Natural killer cell (primary cell): Measurements from ENCODE around the gene SMAD1. TPM values are rescaled to one million over a fixed set of nuclear protein-coding genes. Genes with fewer than 3 reads are reported as not detected.
"Not testable (repeated sequence)": the region's sequence is repeated elsewhere in the genome, so short reads cannot be mapped to it uniquely, and the experiment has no call there.

Experiments
- ATAC-seq, 3 donors: fragments of 150-1000 bp in 2 of 3; fragments of 200-7000 bp in 1 of 3; cut with Tn5 transposase; 1 replicate in 1 of 3; 2 replicates in 2 of 3; pipeline ENCODE4 v1.10.0; 2021; ENCODE audit warnings: mild to moderate bottlenecking in 2 of 3, moderate library complexity in 2 of 3
- DNase-seq, 2 donors: peaks; one replicate each; pipeline versions ENCODE4 v3.0.0 to v3.0.0-alpha.2; 2013 to 2021; ENCODE audit warnings: mixed read lengths in 1 of 2
- H3K27ac ChIP-seq: one replicate; pipeline ENCODE4 v1.5.1; 2013; ENCODE audit warnings: mild to moderate bottlenecking, low read length
- H3K27me3 ChIP-seq: one replicate; pipeline ENCODE4 v1.6.1; 2013; ENCODE audit warnings: low read length; ENCODE audit not compliant: control insufficient read depth, insufficient read depth
- H3K36me3 ChIP-seq: one replicate; pipeline ENCODE4 v1.6.1; 2013; ENCODE audit warnings: low read length; ENCODE audit not compliant: control insufficient read depth, insufficient read depth
- H3K4me1 ChIP-seq: one replicate; pipeline ENCODE4 v1.6.1; 2013; ENCODE audit warnings: low read length; ENCODE audit not compliant: control insufficient read depth, insufficient read depth
- H3K4me3 ChIP-seq: one replicate; pipeline ENCODE4 v1.5.1; 2013; ENCODE audit warnings: low read length
- H3K9me3 ChIP-seq: one replicate; pipeline ENCODE4 v1.6.1; 2013; ENCODE audit warnings: low read length; ENCODE audit not compliant: control insufficient read depth, insufficient read depth
- H3K27ac Mint-ChIP-seq, 2 donors: one replicate each; pipeline ENCODE4 v1.8.0; 2022; ENCODE audit warnings: mild to moderate bottlenecking in 2 of 2, mixed read lengths in 2 of 2, moderate library complexity in 1 of 2
- H3K27me3 Mint-ChIP-seq, 2 donors: one replicate each; pipeline ENCODE4 v1.8.0; 2022; ENCODE audit warnings: low read depth in 2 of 2, mixed read lengths in 2 of 2
- H3K36me3 Mint-ChIP-seq: one replicate; pipeline ENCODE4 v1.8.0; 2022; ENCODE audit warnings: mixed read lengths
- H3K4me1 Mint-ChIP-seq, 2 donors: one replicate each; pipeline ENCODE4 v1.8.0; 2022; ENCODE audit warnings: mixed read lengths in 2 of 2
- H3K4me3 Mint-ChIP-seq: one replicate; pipeline ENCODE4 v1.8.0; 2022; ENCODE audit warnings: mild to moderate bottlenecking, moderate library complexity, mixed read lengths
- H3K9me3 Mint-ChIP-seq, 2 donors: one replicate each; pipeline ENCODE4 v1.8.0; 2022; ENCODE audit warnings: mixed read lengths in 2 of 2
- CTCF ChIP-seq: fragments of 200-600 bp; IDR thresholded peaks from one replicate; pipeline ENCODE4 v1.8.0; 2022; ENCODE audit warnings: antibody characterized with exemption
- WGBS: methylation state at CpG from one replicate; pipeline ENCODE4 v1.1.7; 2013; ENCODE audit warnings: missing lambda C conversion rate; ENCODE audit not compliant: insufficient coverage; 5-methylcytosine and 5-hydroxymethylcytosine counted together
- intact Hi-C: fragments of 100-400 bp; cut with micrococcal nuclease; formaldehyde crosslinking; loops from one replicate; pipeline ENCODE4 v1.14.2; 2022
- total RNA-seq, 4 donors: library from RNA; stranded (reverse); fragments of 120-200 nt in 1 of 4; gene quantifications; one replicate each; pipeline versions ENCODE4 v1.2.3 to v1.2.4, GENCODE V29; 2013 to 2022

SMAD1 gene
- total RNA-seq, 3 donors from 2014 or later (not counting 1 experiment from before 2014, with no cell fraction given), result 2.2 to 12.8 (median 9.9) TPM

DNA sequence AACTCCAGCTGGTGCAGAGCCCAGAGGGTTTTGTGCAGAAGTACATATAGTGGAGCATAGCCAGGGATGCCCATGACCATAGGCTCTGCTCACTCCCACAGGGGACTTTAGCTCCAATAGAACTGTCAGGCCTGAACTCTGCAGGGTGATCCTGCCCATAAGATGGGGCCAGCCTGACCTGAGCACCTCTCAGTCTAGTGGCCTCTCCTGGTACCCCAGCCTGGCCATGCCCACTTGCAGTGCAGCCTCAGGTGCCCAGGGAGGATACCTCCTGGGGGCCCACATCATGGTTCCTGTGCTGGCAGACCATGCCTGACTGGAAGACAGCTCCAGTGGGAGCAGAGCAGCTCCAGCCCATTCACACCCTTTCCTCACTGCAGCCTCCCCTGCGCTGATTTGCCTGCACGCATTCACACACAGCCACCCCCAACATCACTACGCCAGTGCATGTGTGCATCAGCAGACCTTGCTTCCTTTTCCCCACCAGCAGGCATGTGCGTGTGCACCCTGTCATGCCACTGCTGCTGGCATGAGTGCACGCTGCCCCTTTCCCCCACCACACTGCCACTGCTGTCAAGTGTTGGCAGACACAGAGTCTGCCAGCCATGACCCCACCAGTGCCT, 84.5 kb downstream of the SMAD1 start:
- no peaks in the 10 kb centered on the region for H3K9me3 ChIP-seq
- H3K36me3 ChIP-seq, result no peaks in the 10 kb centered on the region
- DNase-seq (no peak), ATAC-seq (peak in 1 of 3 donors; percentile 32)
- H3K4me3 Mint-ChIP-seq, result no peak overlapping the region
- 93% methylated on average over 5 of the region's 5 CpGs for WGBS
- intact Hi-C loops, result no loop called here
- no peak overlapping the region for H3K27ac Mint-ChIP-seq
- H3K27me3 Mint-ChIP-seq, result peaks cover 21 to 51% of the 10 kb centered on the region in 2 donors
- H3K4me1 Mint-ChIP-seq, result no peaks in the 10 kb centered on the region
- peaks cover 0 to 2% of the 10 kb centered on the region in 2 donors for H3K9me3 Mint-ChIP-seq
- H3K4me1 ChIP-seq, result no peaks in the 10 kb centered on the region
- no peaks in the 10 kb centered on the region for H3K36me3 Mint-ChIP-seq
- H3K4me3 ChIP-seq, result no peak overlapping the region
- H3K27me3 ChIP-seq, result peaks cover 3% of the 10 kb centered on the region
- H3K27ac ChIP-seq, result no peak overlapping the region
- TF ChIP-seq CTCF, result no peak

DNA sequence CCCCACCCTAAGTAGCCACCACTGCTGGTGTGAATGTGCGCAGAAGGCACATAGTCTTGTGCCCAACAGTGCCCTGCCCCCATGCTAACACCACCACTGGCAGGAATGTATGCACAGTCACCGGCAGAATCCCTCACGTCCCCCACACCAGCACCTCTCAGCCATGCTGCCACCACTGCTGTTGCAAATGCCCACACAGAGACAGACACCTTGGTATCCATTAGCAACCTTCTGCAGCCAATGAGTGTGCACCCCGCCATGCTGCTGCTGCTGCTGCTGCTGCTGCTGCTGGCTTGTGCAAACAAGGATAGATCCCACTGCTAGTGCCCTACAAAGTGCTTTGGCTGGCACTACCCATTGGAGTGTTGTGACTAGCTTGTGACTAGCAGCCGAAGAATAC, 85.1 kb downstream of the SMAD1 start:
- Mint-ChIP-seq H3K4me3 (no peak overlapping the region), H3K36me3 (no peaks in the 10 kb centered on the region), H3K9me3 (peaks cover 0 to 2% of the 10 kb centered on the region in 2 donors), H3K27ac (no peak overlapping the region), H3K27me3 (peaks cover 21 to 53% of the 10 kb centered on the region in 2 donors), H3K4me1 (no peaks in the 10 kb centered on the region)
- H3K9me3 ChIP-seq, result no peaks in the 10 kb centered on the region
- ATAC-seq, result no peak
- no peak overlapping the region for H3K27ac ChIP-seq
- peaks cover 3% of the 10 kb centered on the region for H3K27me3 ChIP-seq
- H3K36me3 ChIP-seq, result no peaks in the 10 kb centered on the region
- no peaks in the 10 kb centered on the region for H3K4me1 ChIP-seq
- no peak for DNase-seq
- intact Hi-C loops, result no loop called here
- 87% methylated on average over 5 of the region's 5 CpGs for WGBS
- TF ChIP-seq CTCF, result no peak
- no peak overlapping the region for H3K4me3 ChIP-seq

DNA sequence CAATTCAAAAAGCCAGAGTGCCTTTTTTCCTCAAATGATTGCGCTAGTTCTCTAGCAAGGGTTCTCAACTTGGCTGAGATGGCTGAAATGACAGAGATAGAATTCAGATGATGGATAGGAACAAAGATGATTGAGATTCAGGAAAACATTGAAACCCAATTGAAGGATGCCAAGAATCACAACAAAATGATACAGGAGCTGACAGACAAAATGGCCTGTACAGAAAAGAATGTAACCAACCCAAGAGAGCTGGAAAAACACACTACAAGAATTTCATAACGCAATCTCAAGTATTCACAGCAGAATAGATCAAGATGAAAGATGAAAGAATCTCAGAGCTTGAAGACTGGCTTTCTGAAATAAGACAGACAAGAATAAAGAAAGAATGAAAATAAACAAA, 85.9 kb downstream of the SMAD1 start:
- TF ChIP-seq CTCF, result no peak
- H3K36me3 Mint-ChIP-seq, result no peaks in the 10 kb centered on the region

GRCh38 chr4:145574546-145574945, 92.9 kb downstream of the SMAD1 start:
- H3K36me3 Mint-ChIP-seq, H3K27ac Mint-ChIP-seq, H3K36me3 ChIP-seq, H3K4me1 ChIP-seq, H3K4me3 Mint-ChIP-seq, DNase-seq, H3K4me1 Mint-ChIP-seq, ATAC-seq, H3K9me3 ChIP-seq, H3K27ac ChIP-seq, H3K9me3 Mint-ChIP-seq, H3K27me3 ChIP-seq, H3K4me3 ChIP-seq, intact Hi-C loops: not testable (repeated sequence)
- H3K27me3 Mint-ChIP-seq, result peaks cover 27 to 28% of the 10 kb centered on the region in 2 donors
- WGBS, result 95% methylated on average over 7 of the region's 7 CpGs

More for the DNA sequence above, 85.9 kb downstream of the SMAD1 start:
- H3K4me3 ChIP-seq, result no peak overlapping the region
- Mint-ChIP-seq H3K27ac (no peak overlapping the region), H3K4me1 (no peaks in the 10 kb centered on the region), H3K27me3 (peaks cover 24 to 53% of the 10 kb centered on the region in 2 donors), H3K9me3 (peaks cover 0 to 3% of the 10 kb centered on the region in 2 donors), H3K4me3 (no peak overlapping the region)
- ATAC-seq (no peak), DNase-seq (no peak)
- H3K27ac ChIP-seq, result no peak overlapping the region
- no peaks in the 10 kb centered on the region for H3K4me1 ChIP-seq
- H3K27me3 ChIP-seq, result peaks cover 3% of the 10 kb centered on the region
- H3K36me3 ChIP-seq, result no peaks in the 10 kb centered on the region
- WGBS, result 94% methylated on average over 1 of the region's 2 CpGs
- intact Hi-C loops, result no loop called here
- no peaks in the 10 kb centered on the region for H3K9me3 ChIP-seq
